ENCODE measurements around the gene STRIP2.
"Not testable (repeated sequence)": the region's sequence is repeated elsewhere in the genome, so short reads cannot be mapped to it uniquely, and the experiment has no call there.

STRIP2 gene

DNA sequence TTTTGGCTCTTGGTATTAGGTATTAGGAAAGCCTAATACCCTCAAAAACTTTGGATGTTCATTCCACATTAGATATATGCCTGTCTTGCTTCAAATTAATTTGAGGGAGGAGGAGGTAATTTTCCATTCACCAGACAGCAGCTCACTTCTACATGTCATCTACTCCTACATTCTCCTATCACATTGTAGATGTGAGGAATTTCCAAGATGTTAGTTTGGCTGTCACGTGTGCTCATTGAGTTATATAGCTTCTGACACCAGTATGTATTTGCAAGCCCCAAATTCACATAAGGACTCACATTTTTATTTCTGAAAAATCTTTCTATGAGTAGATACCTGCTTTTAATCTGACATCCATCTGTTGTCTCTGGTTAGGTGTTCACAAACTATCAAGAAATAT, 45.6 kb downstream of the STRIP2 start (continued):
- TF ChIP-seq TSHZ2 (CRISPR knock-in tag; IDR thresholded peaks at IDR 0.05) (no peak), ISL1 (CRISPR knock-in tag; IDR thresholded peaks at IDR 0.05) (no peak), ZC3H10 (CRISPR knock-in tag; IDR thresholded peaks at IDR 0.05) (no peak), ZNF8 (CRISPR knock-in tag; IDR thresholded peaks at IDR 0.05) (no peak), CREB5 (CRISPR knock-in tag; IDR thresholded peaks at IDR 0.05; ENCODE audit: low read depth) (no peak), ESRRG (CRISPR knock-in tag; IDR thresholded peaks at IDR 0.05) (no peak)
- TF ChIP-seq, protein P1, sequence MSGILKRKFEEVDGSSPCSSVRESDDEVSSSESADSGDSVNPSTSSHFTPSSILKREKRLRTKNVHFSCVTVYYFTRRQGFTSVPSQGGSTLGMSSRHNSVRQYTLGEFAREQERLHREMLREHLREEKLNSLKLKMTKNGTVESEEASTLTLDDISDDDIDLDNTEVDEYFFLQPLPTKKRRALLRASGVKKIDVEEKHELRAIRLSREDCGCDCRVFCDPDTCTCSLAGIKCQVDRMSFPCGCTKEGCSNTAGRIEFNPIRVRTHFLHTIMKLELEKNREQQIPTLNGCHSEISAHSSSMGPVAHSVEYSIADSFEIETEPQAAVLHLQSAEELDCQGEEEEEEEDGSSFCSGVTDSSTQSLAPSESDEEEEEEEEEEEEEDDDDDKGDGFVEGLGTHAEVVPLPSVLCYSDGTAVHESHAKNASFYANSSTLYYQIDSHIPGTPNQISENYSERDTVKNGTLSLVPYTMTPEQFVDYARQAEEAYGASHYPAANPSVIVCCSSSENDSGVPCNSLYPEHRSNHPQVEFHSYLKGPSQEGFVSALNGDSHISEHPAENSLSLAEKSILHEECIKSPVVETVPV (CRISPR knock-in tag; IDR thresholded peaks at IDR 0.05), result no peak

- no peak for TF ChIP-seq ISL1 (CRISPR knock-in tag; IDR thresholded peaks at IDR 0.05)
- no peak for TF ChIP-seq ZNF565 (CRISPR knock-in tag; conservative IDR thresholded peaks at IDR 0.05; ENCODE audit: low read depth)
- no peak for TF ChIP-seq ZNF70 (CRISPR knock-in tag; IDR thresholded peaks at IDR 0.05)
- no peak for ATAC-seq
These were observed 46.6 kb downstream of the STRIP2 start for GRCh38 chr7:129480674-129481363.

DNA sequence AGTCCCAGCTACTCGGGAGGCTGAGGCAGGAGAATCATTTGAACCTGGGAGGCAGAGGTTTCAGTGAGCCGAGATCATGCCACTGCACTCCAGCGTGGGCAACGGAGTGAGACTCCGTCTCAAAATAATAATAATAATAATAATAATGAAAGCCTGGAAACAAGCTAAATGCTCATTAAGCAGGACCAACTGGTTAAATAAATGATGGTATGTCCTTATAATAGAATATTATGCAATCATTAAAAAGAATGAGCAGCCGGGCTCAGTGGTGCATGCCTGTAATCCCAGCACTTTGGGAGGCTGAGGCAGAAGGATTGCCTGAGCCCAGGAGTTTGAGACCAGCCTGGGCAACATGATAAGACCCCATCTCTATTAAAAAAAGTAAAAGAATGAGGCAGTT, 47.1 kb downstream of the STRIP2 start:
- TF ChIP-seq ZNF8 (CRISPR knock-in tag; IDR thresholded peaks at IDR 0.05), result peak; percentile 92
- not testable (repeated sequence) for ATAC-seq

- ATAC-seq, result no peak
- TF ChIP-seq ARNTL (CRISPR knock-in tag; IDR thresholded peaks at IDR 0.05; ENCODE audit: borderline replicate concordance, low read depth) (no peak), ESRRG (CRISPR knock-in tag; IDR thresholded peaks at IDR 0.05) (no peak), TCF4 (CRISPR knock-in tag; IDR thresholded peaks at IDR 0.05; ENCODE audit: borderline replicate concordance) (no peak), GLIS3 (CRISPR knock-in tag; IDR thresholded peaks at IDR 0.05) (no peak)
These were observed 48.5 kb downstream of the STRIP2 start for GRCh38 chr7:129482781-129483180.

- peak; percentile 54; the same call in 2 of the 3 replicates for ATAC-seq
- peak; percentile 65; the same call in 1 of the 2 replicates for TF ChIP-seq ZC3H10 (CRISPR knock-in tag; IDR thresholded peaks at IDR 0.05)
- TF ChIP-seq ZNF8 (CRISPR knock-in tag; IDR thresholded peaks at IDR 0.05), result no peak
- TF ChIP-seq ZNF565 (CRISPR knock-in tag; conservative IDR thresholded peaks at IDR 0.05; ENCODE audit: low read depth), result 0 out of 2 replicates have a peak, but pooled peaks have one; percentile 40
- peak; percentile 78; the same call in 1 of the 2 replicates for TF ChIP-seq PATZ1 (CRISPR knock-in tag; IDR thresholded peaks at IDR 0.05; ENCODE audit: borderline replicate concordance)
- TF ChIP-seq GLIS3 (CRISPR knock-in tag; IDR thresholded peaks at IDR 0.05), result no peak
- TF ChIP-seq, protein P2, sequence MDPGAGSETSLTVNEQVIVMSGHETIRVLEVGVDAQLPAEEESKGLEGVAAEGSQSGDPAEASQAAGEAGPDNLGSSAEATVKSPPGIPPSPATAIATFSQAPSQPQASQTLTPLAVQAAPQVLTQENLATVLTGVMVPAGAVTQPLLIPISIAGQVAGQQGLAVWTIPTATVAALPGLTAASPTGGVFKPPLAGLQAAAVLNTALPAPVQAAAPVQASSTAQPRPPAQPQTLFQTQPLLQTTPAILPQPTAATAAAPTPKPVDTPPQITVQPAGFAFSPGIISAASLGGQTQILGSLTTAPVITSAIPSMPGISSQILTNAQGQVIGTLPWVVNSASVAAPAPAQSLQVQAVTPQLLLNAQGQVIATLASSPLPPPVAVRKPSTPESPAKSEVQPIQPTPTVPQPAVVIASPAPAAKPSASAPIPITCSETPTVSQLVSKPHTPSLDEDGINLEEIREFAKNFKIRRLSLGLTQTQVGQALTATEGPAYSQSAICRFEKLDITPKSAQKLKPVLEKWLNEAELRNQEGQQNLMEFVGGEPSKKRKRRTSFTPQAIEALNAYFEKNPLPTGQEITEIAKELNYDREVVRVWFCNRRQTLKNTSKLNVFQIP (CRISPR knock-in tag; IDR thresholded peaks at IDR 0.05; ENCODE audit: borderline replicate concordance, low read depth), result no peak
- peak; percentile 89; the same call in 1 of the 2 replicates for TF ChIP-seq SNAI2 (CRISPR knock-in tag; IDR thresholded peaks at IDR 0.05)
- TF ChIP-seq ZFP3 (CRISPR knock-in tag; IDR thresholded peaks at IDR 0.05), result peak; percentile 80
- TF ChIP-seq CSDC2 (CRISPR knock-in tag; IDR thresholded peaks at IDR 0.05), result peak; percentile 99
- TF ChIP-seq RARB (CRISPR knock-in tag; IDR thresholded peaks at IDR 0.05), result peak; percentile 33; the same call in 1 of the 2 replicates
- TF ChIP-seq TSHZ2 (CRISPR knock-in tag; IDR thresholded peaks at IDR 0.05), result no peak
- no peak for TF ChIP-seq ESRRG (CRISPR knock-in tag; IDR thresholded peaks at IDR 0.05)
- peak; percentile 86; the same call in 1 of the 2 replicates for TF ChIP-seq TOX (CRISPR knock-in tag; IDR thresholded peaks at IDR 0.05; ENCODE audit: borderline replicate concordance)
- 0 out of 2 replicates have a peak, but pooled peaks have one; percentile 33 for TF ChIP-seq CREB5 (CRISPR knock-in tag; IDR thresholded peaks at IDR 0.05; ENCODE audit: low read depth)
- peak; percentile 15; the same call in 1 of the 2 replicates for TF ChIP-seq TCF4 (CRISPR knock-in tag; IDR thresholded peaks at IDR 0.05; ENCODE audit: borderline replicate concordance)
These were observed 55.3 kb downstream of the STRIP2 start for GRCh38 chr7:129489491-129489890.
